ENCODE measurements around the gene PACSIN1.

GRCh38 chr6:34544052-34544604 is 78.3 kb downstream of the PACSIN1 start:
- TF ChIP-seq, protein P1, sequence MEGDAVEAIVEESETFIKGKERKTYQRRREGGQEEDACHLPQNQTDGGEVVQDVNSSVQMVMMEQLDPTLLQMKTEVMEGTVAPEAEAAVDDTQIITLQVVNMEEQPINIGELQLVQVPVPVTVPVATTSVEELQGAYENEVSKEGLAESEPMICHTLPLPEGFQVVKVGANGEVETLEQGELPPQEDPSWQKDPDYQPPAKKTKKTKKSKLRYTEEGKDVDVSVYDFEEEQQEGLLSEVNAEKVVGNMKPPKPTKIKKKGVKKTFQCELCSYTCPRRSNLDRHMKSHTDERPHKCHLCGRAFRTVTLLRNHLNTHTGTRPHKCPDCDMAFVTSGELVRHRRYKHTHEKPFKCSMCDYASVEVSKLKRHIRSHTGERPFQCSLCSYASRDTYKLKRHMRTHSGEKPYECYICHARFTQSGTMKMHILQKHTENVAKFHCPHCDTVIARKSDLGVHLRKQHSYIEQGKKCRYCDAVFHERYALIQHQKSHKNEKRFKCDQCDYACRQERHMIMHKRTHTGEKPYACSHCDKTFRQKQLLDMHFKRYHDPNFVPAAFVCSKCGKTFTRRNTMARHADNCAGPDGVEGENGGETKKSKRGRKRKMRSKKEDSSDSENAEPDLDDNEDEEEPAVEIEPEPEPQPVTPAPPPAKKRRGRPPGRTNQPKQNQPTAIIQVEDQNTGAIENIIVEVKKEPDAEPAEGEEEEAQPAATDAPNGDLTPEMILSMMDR (IDR thresholded peaks at IDR 0.05): no peak
- TF ChIP-seq EZH2phosphoT487 (IDR thresholded peaks at IDR 0.05) (no peak), EZH2 (IDR thresholded peaks at IDR 0.05) (no peak)

All from neural progenitor cell (in vitro differentiated cells).